Naive thymus-derived CD8-positive, alpha-beta T cell (primary cell): ENCODE data around the gene IL36G. TPM values are rescaled to one million over a fixed set of nuclear protein-coding genes. Genes with fewer than 3 reads are reported as not detected.

Experiments used
- ATAC-seq, 2 donors: fragments of 150-1000 bp; cut with Tn5 transposase in 1 of 2; sonication (Bioruptor Pico), chemical (Tn5 transposase) in 1 of 2; 1 replicate in 1 of 2; 2 replicates in 1 of 2; pipeline ENCODE4 v1.10.0; 2021; ENCODE audit warnings: mild to moderate bottlenecking in 2 of 2, moderate library complexity in 2 of 2
- POLR2A ChIA-PET: fragments of 350-600 bp; sonication (Branson Sonifier 250); formaldehyde crosslinking; loops from one replicate; lab custom pipeline; 2021; ENCODE audit warnings: antibody characterized with exemption; lab: Charles Lee
- DNase-seq, 10 donors: peaks; one replicate each; pipeline versions ENCODE4 v3.0.0 to v3.0.0-alpha.2; 2020 to 2022
- H3K27ac Mint-ChIP-seq, 10 donors: one replicate each; pipeline ENCODE4 v1.8.0; 2020 to 2022; ENCODE audit warnings: mild to moderate bottlenecking in 10 of 10, mixed read lengths in 10 of 10, moderate library complexity in 4 of 10, inconsistent platforms in 1 of 10
- H3K27me3 Mint-ChIP-seq, 5 donors: one replicate each; pipeline ENCODE4 v1.8.0; 2021 to 2022; ENCODE audit warnings: mixed read lengths in 5 of 5
- H3K36me3 Mint-ChIP-seq, 3 donors: one replicate each; pipeline ENCODE4 v1.8.0; 2020 to 2022; ENCODE audit warnings: mixed read lengths in 3 of 3, mild to moderate bottlenecking in 2 of 3, inconsistent platforms in 1 of 3
- H3K4me1 Mint-ChIP-seq, 4 donors: one replicate each; pipeline ENCODE4 v1.8.0; 2021 to 2022; ENCODE audit warnings: mixed read lengths in 4 of 4
- H3K4me3 Mint-ChIP-seq, 10 donors: one replicate each; pipeline ENCODE4 v1.8.0; 2020 to 2022; ENCODE audit warnings: mild to moderate bottlenecking in 10 of 10, mixed read lengths in 10 of 10, moderate library complexity in 6 of 10, inconsistent platforms in 1 of 10
- H3K9me3 Mint-ChIP-seq, 9 donors: one replicate each; pipeline ENCODE4 v1.8.0; 2020 to 2022; ENCODE audit warnings: mixed read lengths in 9 of 9, mild to moderate bottlenecking in 3 of 9, inconsistent platforms in 1 of 9, moderate library complexity in 1 of 9
- polyA plus RNA-seq, 3 donors: library from polyadenylated mRNA; unstranded; fragments of 300-500 nt; fragmentation: Illumina TruSeq; gene quantifications; one replicate each; pipeline ENCODE4 v1.2.3, GENCODE V29; 2021
- total RNA-seq, 8 experiments: library from RNA in 2 of 8; stranded (reverse) in 2 of 8; gene quantifications; one replicate each; pipeline ENCODE4 v1.2.3 and lab custom pipeline; 2021 to 2026

Gene IL36G
- total and polyA plus RNA-seq, 5 experiments from 2014 or later: not detected

- no peaks in the 10 kb centered on the region for H3K36me3 Mint-ChIP-seq
- POLR2A ChIA-PET: interaction anchor here (1.0 kb wide), 1 partner anchor 15 kb away, joined by 3 read pairs; no protein-coding TSS in a partner anchor
- no peaks in the 10 kb centered on the region for H3K9me3 Mint-ChIP-seq
- DNase-seq: peak in 2 of 10 donors; percentile 12 to 31
- peaks cover 17 to 34% (median 27%) of the 10 kb centered on the region in 4 donors for H3K4me1 Mint-ChIP-seq
- peaks cover 0 to 5% (median 0%) of the 10 kb centered on the region in 5 donors for H3K27me3 Mint-ChIP-seq
- H3K27ac Mint-ChIP-seq: peak overlapping the region in 5 of 10 donors; percentile 80 to 94 (median 89)
- peak overlapping the region in 5 of 10 donors; percentile 21 to 47 (median 26) for H3K4me3 Mint-ChIP-seq
- ATAC-seq: no peak
These were observed 2.7 kb downstream of the IL36G start for GRCh38 chr2:112980537-112980936.

- POLR2A ChIA-PET: interaction anchor here (0.8 to 1.6 kb wide), 6 partner anchors 11 to 219 kb away, joined by 3 to 20 read pairs (median 4); partner anchors contain the start of gene PSD4
- H3K27ac Mint-ChIP-seq: peak overlapping the region; percentile 37 to 90 (median 85)
- ATAC-seq (peak; percentile 96 to 98), DNase-seq (peak in 9 of 10 donors; percentile 21 to 80 (median 60))
- no peaks in the 10 kb centered on the region for H3K27me3 Mint-ChIP-seq
- peaks cover 0 to 10% (median 5%) of the 10 kb centered on the region in 9 donors for H3K9me3 Mint-ChIP-seq
- peaks cover 17 to 34% (median 27%) of the 10 kb centered on the region in 4 donors for H3K4me1 Mint-ChIP-seq
- H3K36me3 Mint-ChIP-seq: peaks cover 0 to 7% (median 0%) of the 10 kb centered on the region in 3 donors
- peak overlapping the region in 6 of 10 donors; percentile 2 to 54 (median 24) for H3K4me3 Mint-ChIP-seq
These were observed 7.3 kb downstream of the IL36G start for GRCh38 chr2:112985090-112985489.

- ATAC-seq: no peak
These were observed 11.8 kb downstream of the IL36G start for GRCh38 chr2:112989611-112990010.

DNA sequence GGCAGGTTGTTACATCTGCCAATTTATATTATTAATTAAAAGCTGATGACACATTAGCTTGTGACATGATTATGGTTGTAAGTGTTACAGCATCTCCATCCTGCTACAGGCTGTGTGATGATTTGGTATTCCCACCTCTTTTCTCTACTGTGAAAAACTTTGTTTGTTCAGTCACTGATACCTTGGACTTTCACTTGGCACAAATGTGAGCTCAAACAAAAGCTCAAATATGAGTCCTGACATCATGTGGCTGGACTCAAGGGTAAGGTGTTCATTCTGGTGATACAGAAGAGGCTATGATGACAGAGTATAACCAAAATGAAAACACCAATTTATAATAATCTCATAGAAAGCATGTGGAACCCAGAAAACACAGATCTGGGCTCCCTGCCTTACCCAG is 16.0 kb downstream of the IL36G start:
- no peak for DNase-seq
- ATAC-seq: no peak
- Mint-ChIP-seq H3K4me1 (peaks cover 15 to 49% (median 44%) of the 10 kb centered on the region in 4 donors), H3K36me3 (peaks cover 0 to 19% (median 16%) of the 10 kb centered on the region in 3 donors), H3K27me3 (peaks cover 0 to 3% (median 0%) of the 10 kb centered on the region in 5 donors), H3K27ac (peak overlapping the region in 4 of 10 donors; percentile 27 to 99 (median 97)), H3K4me3 (no peak overlapping the region), H3K9me3 (peaks cover 4 to 51% (median 24%) of the 10 kb centered on the region in 9 donors)
- POLR2A ChIA-PET: no interaction called here

More at GRCh38 chr2:112989611-112990010, 11.8 kb downstream of the IL36G start:
- H3K9me3 Mint-ChIP-seq: peaks cover 4 to 43% (median 20%) of the 10 kb centered on the region in 9 donors
- no peak overlapping the region for H3K27ac Mint-ChIP-seq
- POLR2A ChIA-PET: no interaction called here
- peaks cover 15 to 37% (median 35%) of the 10 kb centered on the region in 4 donors for H3K4me1 Mint-ChIP-seq
- H3K4me3 Mint-ChIP-seq: no peak overlapping the region
- no peak for DNase-seq
- H3K36me3 Mint-ChIP-seq: peaks cover 0 to 19% (median 10%) of the 10 kb centered on the region in 3 donors
- peaks cover 0 to 1% (median 0%) of the 10 kb centered on the region in 5 donors for H3K27me3 Mint-ChIP-seq

DNA sequence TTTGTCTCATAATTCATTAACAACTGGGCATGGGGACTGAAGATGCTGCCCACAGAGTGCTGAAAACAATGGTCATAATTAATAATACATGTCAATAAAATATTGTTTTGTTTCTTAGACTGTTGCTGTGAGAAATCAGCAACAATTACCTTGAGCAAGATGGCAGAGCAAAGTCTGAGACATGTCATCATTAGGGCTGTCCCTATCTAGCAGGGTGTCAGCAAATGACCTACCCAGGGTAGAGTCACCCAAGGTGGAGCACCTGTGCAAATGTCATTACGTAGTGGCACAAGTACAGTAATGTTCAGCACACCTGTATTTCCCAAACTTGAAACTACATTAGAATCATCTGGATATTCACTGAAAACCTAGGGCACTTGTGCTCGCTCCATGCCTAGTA is 16.8 kb downstream of the IL36G start:
- no peak for ATAC-seq
- peaks cover 15 to 51% (median 45%) of the 10 kb centered on the region in 4 donors for H3K4me1 Mint-ChIP-seq
- peaks cover 9 to 54% (median 32%) of the 10 kb centered on the region in 9 donors for H3K9me3 Mint-ChIP-seq

DNA sequence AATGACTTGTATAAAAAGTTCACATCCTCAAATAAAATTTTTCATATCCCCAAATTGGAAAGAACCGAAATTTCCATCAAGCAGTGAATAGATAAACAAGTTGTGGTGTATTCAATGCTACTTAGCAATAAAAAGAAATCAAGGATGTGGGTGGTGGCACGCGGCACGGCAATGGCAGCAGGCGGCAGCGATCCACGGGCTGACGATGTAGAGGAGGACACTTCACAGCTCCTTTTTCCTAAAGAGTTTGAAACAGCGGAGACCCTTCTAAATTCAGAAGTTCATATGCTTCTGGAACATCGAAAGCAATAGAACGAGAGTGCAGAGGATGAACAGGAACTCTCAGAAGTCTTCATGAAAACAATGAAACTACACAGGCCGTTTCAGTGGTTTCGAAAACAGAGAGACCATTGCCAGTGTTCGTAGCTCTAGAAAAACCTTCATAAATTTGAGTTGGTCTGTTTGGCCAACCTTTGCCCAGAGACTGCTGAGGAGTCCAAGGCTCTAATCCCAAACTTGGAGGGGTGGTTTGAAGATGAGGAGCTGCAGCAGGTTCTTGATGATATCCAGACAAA is 17.6 kb downstream of the IL36G start:
- peaks cover 0 to 3% (median 0%) of the 10 kb centered on the region in 5 donors for H3K27me3 Mint-ChIP-seq
- POLR2A ChIA-PET: interaction anchor here (1.2 to 2.9 kb wide), 4 partner anchors 11 to 256 kb away, joined by 3 to 20 read pairs (median 6); partner anchors contain the start of gene PSD4
- peak overlapping the region; percentile 89 to 99 (median 97) for H3K27ac Mint-ChIP-seq
- peaks cover 11 to 54% (median 36%) of the 10 kb centered on the region in 9 donors for H3K9me3 Mint-ChIP-seq
- DNase-seq (peak in 7 of 10 donors; percentile 8 to 66 (median 28)), ATAC-seq (no peak)
- H3K36me3 Mint-ChIP-seq: peaks cover 0 to 31% (median 24%) of the 10 kb centered on the region in 3 donors
- peaks cover 15 to 51% (median 45%) of the 10 kb centered on the region in 4 donors for H3K4me1 Mint-ChIP-seq
- H3K4me3 Mint-ChIP-seq: peak overlapping the region; percentile 59 to 83 (median 78)

More for the DNA sequence above, 16.8 kb downstream of the IL36G start:
- Mint-ChIP-seq H3K27me3 (peaks cover 0 to 3% (median 0%) of the 10 kb centered on the region in 5 donors), H3K27ac (peak overlapping the region in 9 of 10 donors; percentile 95 to 99 (median 97)), H3K36me3 (peaks cover 0 to 24% (median 22%) of the 10 kb centered on the region in 3 donors), H3K4me3 (peak overlapping the region in 3 of 10 donors; percentile 10 to 79 (median 79))
- DNase-seq: no peak
- POLR2A ChIA-PET: no interaction called here

GRCh38 chr2:112996635-112997034 is 18.8 kb downstream of the IL36G start:
- H3K4me3 Mint-ChIP-seq: peak overlapping the region; percentile 58 to 87 (median 72)
- H3K27ac Mint-ChIP-seq: peak overlapping the region; percentile 89 to 99 (median 96)
- peaks cover 22 to 54% (median 40%) of the 10 kb centered on the region in 9 donors for H3K9me3 Mint-ChIP-seq
- H3K4me1 Mint-ChIP-seq: peaks cover 15 to 51% (median 45%) of the 10 kb centered on the region in 4 donors
- H3K36me3 Mint-ChIP-seq: peaks cover 0 to 43% (median 30%) of the 10 kb centered on the region in 3 donors
- POLR2A ChIA-PET: interaction anchor here (0.6 to 2.9 kb wide), 11 partner anchors 9 to 255 kb away, joined by 3 to 20 read pairs (median 4); partner anchors contain the start of genes IL36G and PSD4
- ATAC-seq (peak; percentile 97 to 99), DNase-seq (peak; percentile 49 to 91 (median 82))
- H3K27me3 Mint-ChIP-seq: peaks cover 0 to 4% (median 0%) of the 10 kb centered on the region in 5 donors

GRCh38 chr2:112997151-112997550 is 19.3 kb downstream of the IL36G start:
- peak in 2 of 10 donors; percentile 17 to 26 for DNase-seq
- ATAC-seq: peak in 1 of 2 donors; percentile 5
- peaks cover 0 to 4% (median 0%) of the 10 kb centered on the region in 5 donors for H3K27me3 Mint-ChIP-seq
- peak overlapping the region in 9 of 10 donors; percentile 58 to 87 (median 75) for H3K4me3 Mint-ChIP-seq
- peaks cover 20 to 52% (median 38%) of the 10 kb centered on the region in 9 donors for H3K9me3 Mint-ChIP-seq
- H3K36me3 Mint-ChIP-seq: peaks cover 0 to 41% (median 30%) of the 10 kb centered on the region in 3 donors
- H3K27ac Mint-ChIP-seq: peak overlapping the region; percentile 89 to 99 (median 96)
- peaks cover 15 to 51% (median 45%) of the 10 kb centered on the region in 4 donors for H3K4me1 Mint-ChIP-seq
- POLR2A ChIA-PET: interaction anchor here (0.6 to 2.9 kb wide), 7 partner anchors 12 to 50 kb away, joined by 3 to 20 read pairs (median 4); partner anchors contain the start of gene IL36G

GRCh38 chr2:113000436-113000835 is 22.6 kb downstream of the IL36G start:
- POLR2A ChIA-PET: interaction anchor here (1.3 kb wide), 1 partner anchor 31 kb away, joined by 3 read pairs; no protein-coding TSS in a partner anchor
- peaks cover 0 to 4% (median 0%) of the 10 kb centered on the region in 5 donors for H3K27me3 Mint-ChIP-seq
- DNase-seq (no peak), ATAC-seq (no peak)
- peak overlapping the region in 1 of 10 donors; percentile 7 for H3K27ac Mint-ChIP-seq
- H3K4me3 Mint-ChIP-seq: no peak overlapping the region
- H3K4me1 Mint-ChIP-seq: peaks cover 11 to 28% (median 21%) of the 10 kb centered on the region in 4 donors
- peaks cover 0 to 34% (median 30%) of the 10 kb centered on the region in 3 donors for H3K36me3 Mint-ChIP-seq
- peaks cover 19 to 38% (median 31%) of the 10 kb centered on the region in 9 donors for H3K9me3 Mint-ChIP-seq

GRCh38 chr2:113002677-113003076 is 24.9 kb downstream of the IL36G start:
- Mint-ChIP-seq H3K4me1 (peaks cover 0 to 9% (median 2%) of the 10 kb centered on the region in 4 donors), H3K27me3 (peaks cover 0 to 4% (median 0%) of the 10 kb centered on the region in 5 donors), H3K36me3 (peaks cover 0 to 34% (median 30%) of the 10 kb centered on the region in 3 donors), H3K27ac (no peak overlapping the region), H3K9me3 (peaks cover 19 to 38% (median 31%) of the 10 kb centered on the region in 9 donors), H3K4me3 (no peak overlapping the region)
- POLR2A ChIA-PET: no interaction called here
- DNase-seq (no peak), ATAC-seq (no peak)

GRCh38 chr2:113005030-113005509 is 27.3 kb downstream of the IL36G start, which contains the start of gene IL36A:
Gene IL36A (plus strand): TSS chr2:113005459. CDS start chr2:113005872, 413 bp downstream.
- H3K27me3 Mint-ChIP-seq: peaks cover 0 to 2% (median 0%) of the 10 kb centered on the region in 5 donors
- H3K36me3 Mint-ChIP-seq: peaks cover 0 to 22% (median 17%) of the 10 kb centered on the region in 3 donors
- H3K4me3 Mint-ChIP-seq: no peak within 1 kb of the TSS
- peak within 1 kb of the TSS in 2 of 10 donors; percentile 51 to 68 for H3K27ac Mint-ChIP-seq
- DNase-seq (no peak), ATAC-seq (no peak)
- POLR2A ChIA-PET: no interaction called here
- peaks cover 13 to 21% (median 17%) of the 10 kb centered on the region in 9 donors for H3K9me3 Mint-ChIP-seq
- H3K4me1 Mint-ChIP-seq: peaks cover 3 to 17% (median 8%) of the 10 kb centered on the region in 4 donors

DNA sequence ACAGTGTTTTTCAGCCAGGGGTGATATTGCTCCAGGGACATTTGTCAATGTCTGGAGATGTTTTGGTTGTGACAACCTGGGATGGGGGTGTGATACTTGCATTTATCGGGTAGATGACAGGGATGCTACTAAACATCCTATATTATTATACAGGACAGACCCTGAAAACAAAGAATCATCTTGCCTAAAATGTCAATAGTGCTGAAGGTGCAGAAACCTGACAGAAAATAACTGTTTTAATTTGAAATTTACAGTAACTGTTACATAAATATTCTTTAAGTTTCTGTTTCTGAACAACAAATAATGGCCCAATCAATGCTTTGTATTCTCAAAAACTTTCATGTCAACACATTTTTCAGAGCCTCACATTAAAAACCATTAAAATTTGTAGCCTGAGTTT is 29.4 kb downstream of the IL36G start:
- no peak for DNase-seq
- Mint-ChIP-seq H3K27me3 (no peaks in the 10 kb centered on the region), H3K4me1 (peaks cover 7 to 23% (median 11%) of the 10 kb centered on the region in 4 donors), H3K9me3 (peaks cover 0 to 2% (median 0%) of the 10 kb centered on the region in 9 donors), H3K4me3 (no peak overlapping the region), H3K27ac (no peak overlapping the region), H3K36me3 (peaks cover 0 to 2% (median 0%) of the 10 kb centered on the region in 3 donors)
- ATAC-seq: no peak
- POLR2A ChIA-PET: no interaction called here
